ENCODE data around the gene UQCR10. TPM values are rescaled to one million over a fixed set of nuclear protein-coding genes. Genes with fewer than 3 reads are reported as not detected.

The UQCR10 gene
- total RNA-seq, 1 donor from 2014 or later = 65.8 TPM

GRCh38 chr22:29734838-29735237 is 32.3 kb upstream of the UQCR10 start:
- H3K27me3 ChIP-seq = no peaks in the 10 kb centered on the region
- intact Hi-C loops (cut with DNase I) = no loop called here

DNA sequence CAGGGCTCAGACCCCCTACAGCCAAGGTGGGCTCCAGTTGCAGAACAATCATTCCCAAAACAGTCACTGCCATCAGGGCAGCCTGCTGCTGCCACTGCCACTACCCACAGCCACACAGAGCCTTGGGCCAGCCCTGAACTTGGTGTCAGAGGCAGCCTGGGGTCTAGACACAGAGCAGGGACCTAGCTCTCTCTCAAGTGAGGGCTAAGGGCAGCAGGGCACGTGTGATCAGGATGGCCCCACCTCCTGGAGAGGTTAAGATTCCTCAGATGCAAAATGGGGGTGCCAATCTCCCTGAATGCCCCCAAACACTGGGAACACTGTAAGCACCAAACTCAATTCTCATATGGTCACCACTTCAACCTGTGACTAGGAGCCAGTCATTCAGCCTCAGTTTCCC is 31.8 kb upstream of the UQCR10 start:
- H3K27ac ChIP-seq = no peak overlapping the region
- no peak overlapping the region for H3K4me3 ChIP-seq
- no peak for TF ChIP-seq POLR2A (IDR thresholded peaks at IDR 0.05)
- TF ChIP-seq POLR2AphosphoS5 (IDR thresholded peaks at IDR 0.05; ENCODE audit: insufficient read depth in 1 of 2, low read depth in 1 of 2) = no peak
- TF ChIP-seq, protein P1, sequence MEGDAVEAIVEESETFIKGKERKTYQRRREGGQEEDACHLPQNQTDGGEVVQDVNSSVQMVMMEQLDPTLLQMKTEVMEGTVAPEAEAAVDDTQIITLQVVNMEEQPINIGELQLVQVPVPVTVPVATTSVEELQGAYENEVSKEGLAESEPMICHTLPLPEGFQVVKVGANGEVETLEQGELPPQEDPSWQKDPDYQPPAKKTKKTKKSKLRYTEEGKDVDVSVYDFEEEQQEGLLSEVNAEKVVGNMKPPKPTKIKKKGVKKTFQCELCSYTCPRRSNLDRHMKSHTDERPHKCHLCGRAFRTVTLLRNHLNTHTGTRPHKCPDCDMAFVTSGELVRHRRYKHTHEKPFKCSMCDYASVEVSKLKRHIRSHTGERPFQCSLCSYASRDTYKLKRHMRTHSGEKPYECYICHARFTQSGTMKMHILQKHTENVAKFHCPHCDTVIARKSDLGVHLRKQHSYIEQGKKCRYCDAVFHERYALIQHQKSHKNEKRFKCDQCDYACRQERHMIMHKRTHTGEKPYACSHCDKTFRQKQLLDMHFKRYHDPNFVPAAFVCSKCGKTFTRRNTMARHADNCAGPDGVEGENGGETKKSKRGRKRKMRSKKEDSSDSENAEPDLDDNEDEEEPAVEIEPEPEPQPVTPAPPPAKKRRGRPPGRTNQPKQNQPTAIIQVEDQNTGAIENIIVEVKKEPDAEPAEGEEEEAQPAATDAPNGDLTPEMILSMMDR (IDR thresholded peaks at IDR 0.05) = no peak
- H3K4me1 ChIP-seq = peaks cover 15% of the 10 kb centered on the region
- H3K9me3 ChIP-seq = no peaks in the 10 kb centered on the region
- H3K27me3 ChIP-seq = no peaks in the 10 kb centered on the region
- intact Hi-C loops (cut with DNase I) = no loop called here
- peaks cover 0 to 9% of the 10 kb centered on the region in 2 donors for H3K36me3 ChIP-seq
- DNase-seq (ENCODE audit: extremely low spot score in 2 of 2) = no peak

More at GRCh38 chr22:29734838-29735237, 32.3 kb upstream of the UQCR10 start:
- Histone ChIP-seq H3K9me3 (no peaks in the 10 kb centered on the region), H3K4me3 (no peak overlapping the region), H3K36me3 (peaks cover 0 to 9% of the 10 kb centered on the region in 2 donors), H3K4me1 (peaks cover 15% of the 10 kb centered on the region), H3K27ac (no peak overlapping the region)
- TF ChIP-seq POLR2A (IDR thresholded peaks at IDR 0.05) (no peak), POLR2AphosphoS5 (IDR thresholded peaks at IDR 0.05; ENCODE audit: insufficient read depth in 1 of 2, low read depth in 1 of 2) (no peak)
- TF ChIP-seq, protein P1 (IDR thresholded peaks at IDR 0.05) = no peak
- no peak for DNase-seq (ENCODE audit: extremely low spot score in 2 of 2)

- no peaks in the 10 kb centered on the region for H3K9me3 ChIP-seq
- no peak for TF ChIP-seq POLR2AphosphoS5 (IDR thresholded peaks at IDR 0.05; ENCODE audit: insufficient read depth in 1 of 2, low read depth in 1 of 2)
- no peak for TF ChIP-seq POLR2A (IDR thresholded peaks at IDR 0.05)
- TF ChIP-seq, protein P1 (IDR thresholded peaks at IDR 0.05) = no peak
- intact Hi-C loops (cut with DNase I) = no loop called here
- H3K27me3 ChIP-seq = no peaks in the 10 kb centered on the region
- H3K27ac ChIP-seq = no peak overlapping the region
- no peak overlapping the region for H3K4me3 ChIP-seq
- DNase-seq (ENCODE audit: extremely low spot score in 2 of 2) = no peak
- H3K4me1 ChIP-seq = peaks cover 15% of the 10 kb centered on the region
- peaks cover 0 to 5% of the 10 kb centered on the region in 2 donors for H3K36me3 ChIP-seq
These were observed 29.7 kb upstream of the UQCR10 start for GRCh38 chr22:29737251-29738117.

GRCh38 chr22:29738118-29738815 is 28.9 kb upstream of the UQCR10 start:
- no peaks in the 10 kb centered on the region for H3K27me3 ChIP-seq
- H3K4me1 ChIP-seq = peaks cover 11% of the 10 kb centered on the region
- H3K9me3 ChIP-seq = no peaks in the 10 kb centered on the region
- H3K36me3 ChIP-seq = peaks cover 0 to 5% of the 10 kb centered on the region in 2 donors
- TF ChIP-seq, protein P1 (IDR thresholded peaks at IDR 0.05) = no peak
- TF ChIP-seq POLR2A (IDR thresholded peaks at IDR 0.05) (no peak), POLR2AphosphoS5 (IDR thresholded peaks at IDR 0.05; ENCODE audit: insufficient read depth in 1 of 2, low read depth in 1 of 2) (no peak)
- H3K4me3 ChIP-seq = no peak overlapping the region
- no peak overlapping the region for H3K27ac ChIP-seq
- DNase-seq (ENCODE audit: extremely low spot score in 2 of 2) = no peak
- intact Hi-C loops (cut with DNase I) = no loop called here
